ENCODE results near the gene ERBB4. TPM values are rescaled to one million over a fixed set of nuclear protein-coding genes. Genes with fewer than 3 reads are reported as not detected.

ERBB4 gene
- total RNA-seq, 1 donor from 2014 or later: 2.2 TPM

GRCh38 chr2:211934811-211935210 lies 603.8 kb downstream of the ERBB4 start:
- TF ChIP-seq, protein P1, sequence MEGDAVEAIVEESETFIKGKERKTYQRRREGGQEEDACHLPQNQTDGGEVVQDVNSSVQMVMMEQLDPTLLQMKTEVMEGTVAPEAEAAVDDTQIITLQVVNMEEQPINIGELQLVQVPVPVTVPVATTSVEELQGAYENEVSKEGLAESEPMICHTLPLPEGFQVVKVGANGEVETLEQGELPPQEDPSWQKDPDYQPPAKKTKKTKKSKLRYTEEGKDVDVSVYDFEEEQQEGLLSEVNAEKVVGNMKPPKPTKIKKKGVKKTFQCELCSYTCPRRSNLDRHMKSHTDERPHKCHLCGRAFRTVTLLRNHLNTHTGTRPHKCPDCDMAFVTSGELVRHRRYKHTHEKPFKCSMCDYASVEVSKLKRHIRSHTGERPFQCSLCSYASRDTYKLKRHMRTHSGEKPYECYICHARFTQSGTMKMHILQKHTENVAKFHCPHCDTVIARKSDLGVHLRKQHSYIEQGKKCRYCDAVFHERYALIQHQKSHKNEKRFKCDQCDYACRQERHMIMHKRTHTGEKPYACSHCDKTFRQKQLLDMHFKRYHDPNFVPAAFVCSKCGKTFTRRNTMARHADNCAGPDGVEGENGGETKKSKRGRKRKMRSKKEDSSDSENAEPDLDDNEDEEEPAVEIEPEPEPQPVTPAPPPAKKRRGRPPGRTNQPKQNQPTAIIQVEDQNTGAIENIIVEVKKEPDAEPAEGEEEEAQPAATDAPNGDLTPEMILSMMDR (conservative IDR thresholded peaks at IDR 0.05; ENCODE audit: low read depth, low read length): no peak
- no peak for DNase-seq (ENCODE audit: low read depth)

DNA sequence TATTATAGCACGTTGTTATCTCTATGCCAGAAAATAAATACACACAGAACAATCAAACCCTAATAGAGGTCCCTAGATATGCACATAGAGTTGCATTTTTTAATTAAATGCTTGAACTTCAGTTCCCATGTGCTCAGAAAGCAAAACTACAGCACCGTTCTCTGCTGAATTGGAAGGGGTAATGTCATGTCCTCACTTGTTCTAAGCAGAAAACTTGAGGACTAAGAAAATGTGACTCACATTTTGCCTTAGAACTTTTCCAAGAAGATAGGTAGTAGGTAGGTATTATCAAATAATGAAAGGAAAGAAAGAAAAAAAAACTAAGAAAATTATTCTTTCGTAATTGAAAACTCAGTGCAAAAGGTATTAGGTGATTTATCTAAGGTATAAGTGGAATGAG lies 607.3 kb downstream of the ERBB4 start:
- DNase-seq (ENCODE audit: low read depth): no peak
- H3K4me3 ChIP-seq (ENCODE audit: low read depth, low read length): no peak overlapping the region
- TF ChIP-seq, protein P1 (conservative IDR thresholded peaks at IDR 0.05; ENCODE audit: low read depth, low read length): no peak

More at GRCh38 chr2:211934811-211935210, 603.8 kb downstream of the ERBB4 start:
- H3K4me3 ChIP-seq (ENCODE audit: low read depth, low read length): no peak overlapping the region

DNA sequence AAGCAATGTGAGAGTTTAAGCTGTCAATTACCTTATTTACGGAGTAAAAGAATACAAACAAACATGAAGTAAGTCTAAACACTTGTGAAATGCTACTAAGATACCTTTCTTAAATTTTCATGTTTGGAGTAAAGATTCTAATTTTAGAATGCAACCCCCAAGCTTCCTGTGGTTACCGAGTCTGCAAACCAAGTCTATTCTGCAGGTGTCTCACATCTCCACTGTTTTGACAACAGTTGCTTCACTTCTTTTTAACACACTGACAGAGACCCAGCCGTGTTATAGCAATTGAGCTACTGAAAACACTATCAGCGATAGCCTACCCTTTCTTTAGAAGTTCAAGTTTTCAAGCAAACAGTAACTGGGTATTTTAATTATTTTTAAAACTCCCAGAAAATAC lies 608.3 kb downstream of the ERBB4 start:
- H3K4me3 ChIP-seq (ENCODE audit: low read depth, low read length): no peak overlapping the region
- DNase-seq (ENCODE audit: low read depth): no peak
- TF ChIP-seq, protein P1 (conservative IDR thresholded peaks at IDR 0.05; ENCODE audit: low read depth, low read length): no peak

- no peak overlapping the region for H3K4me3 ChIP-seq (ENCODE audit: low read depth, low read length)
- no peak for DNase-seq (ENCODE audit: low read depth)
- TF ChIP-seq, protein P1 (conservative IDR thresholded peaks at IDR 0.05; ENCODE audit: low read depth, low read length): no peak
Observed at GRCh38 chr2:211928201-211928600, 610.4 kb downstream of the ERBB4 start.

GRCh38 chr2:211923019-211923418 lies 615.6 kb downstream of the ERBB4 start:
- TF ChIP-seq, protein P1 (conservative IDR thresholded peaks at IDR 0.05; ENCODE audit: low read depth, low read length): no peak
- no peak overlapping the region for H3K4me3 ChIP-seq (ENCODE audit: low read depth, low read length)
- no peak for DNase-seq (ENCODE audit: low read depth)

DNA sequence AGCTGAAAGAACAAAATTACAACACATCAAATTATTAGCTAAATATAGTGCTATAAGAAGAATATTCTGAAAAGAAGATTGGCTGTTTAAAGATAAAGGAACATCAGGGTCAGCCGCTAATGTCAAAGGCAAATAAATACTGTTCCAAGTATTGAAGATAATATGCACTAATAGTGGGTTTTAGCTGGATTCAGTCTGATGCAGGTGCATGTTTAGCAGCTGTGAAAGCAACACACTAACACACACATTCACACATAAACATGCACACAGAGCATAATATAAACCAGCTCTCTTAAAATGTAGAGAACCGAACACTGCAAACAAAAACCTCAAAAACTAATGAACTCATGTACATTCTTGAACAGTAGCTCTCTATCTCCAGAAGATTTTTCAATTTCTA lies 634.6 kb downstream of the ERBB4 start:
- TF ChIP-seq, protein P1 (conservative IDR thresholded peaks at IDR 0.05; ENCODE audit: low read depth, low read length): no peak
- no peak overlapping the region for H3K4me3 ChIP-seq (ENCODE audit: low read depth, low read length)

DNA sequence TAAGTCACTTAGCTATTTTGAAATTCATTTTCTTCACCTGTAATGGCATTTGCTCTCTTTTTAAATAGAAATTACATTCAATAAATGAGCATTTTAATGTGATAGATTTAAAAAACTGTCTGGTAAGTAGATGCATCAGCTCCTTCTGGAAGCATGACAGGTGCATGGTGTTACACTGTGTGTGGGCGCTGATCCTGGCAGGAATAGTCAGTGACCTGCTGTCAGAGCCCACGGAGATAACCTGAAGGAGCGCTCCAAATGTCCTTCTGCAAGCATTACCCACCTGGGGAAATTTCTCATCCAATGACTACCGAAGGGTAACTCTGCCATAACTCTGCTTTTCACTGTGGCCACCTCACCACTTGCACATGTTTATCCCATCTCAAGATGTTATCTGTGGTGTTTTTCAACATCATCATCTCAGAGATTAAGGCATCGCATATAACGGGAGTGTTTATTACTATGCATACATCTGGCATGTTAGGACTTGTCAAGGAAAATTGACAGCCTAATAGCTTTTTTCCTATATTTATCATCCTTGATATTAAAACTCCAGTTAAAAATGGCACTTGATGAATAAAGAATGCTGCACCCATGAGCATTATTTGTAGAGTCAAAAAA lies 637.3 kb downstream of the ERBB4 start:
- no peak for DNase-seq (ENCODE audit: low read depth)
- no peak overlapping the region for H3K4me3 ChIP-seq (ENCODE audit: low read depth, low read length)
- TF ChIP-seq, protein P1 (conservative IDR thresholded peaks at IDR 0.05; ENCODE audit: low read depth, low read length): no peak

More for the DNA sequence above, 634.6 kb downstream of the ERBB4 start:
- no peak for DNase-seq (ENCODE audit: low read depth)
